ENCODE measurements around the gene WDR64.
"Not testable (repeated sequence)": the region's sequence is repeated elsewhere in the genome, so short reads cannot be mapped to it uniquely, and the experiment has no call there.

WDR64 gene

DNA sequence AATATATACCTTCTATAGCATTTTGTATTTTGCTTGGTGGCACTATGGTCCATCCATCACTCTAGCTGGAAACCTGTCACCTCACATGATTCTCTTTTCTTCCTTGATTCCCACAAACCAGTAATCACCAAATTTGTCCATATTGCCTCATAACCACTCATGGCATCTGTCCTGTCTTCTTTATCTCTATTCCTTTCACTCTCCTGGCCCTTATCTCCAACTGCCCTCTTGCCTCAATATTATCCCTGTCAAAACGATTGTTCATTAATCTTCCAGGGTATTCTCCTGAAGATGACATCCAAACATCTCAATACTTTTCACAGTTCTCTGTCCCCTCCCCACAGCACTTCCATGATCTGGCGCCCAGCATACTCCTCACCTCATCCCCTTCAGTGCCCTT, 46.1 kb downstream of the WDR64 start:
- DNase-seq (ENCODE audit: low read depth in 2 of 3, low spot score in 1 of 3), result no peak

GRCh38 chr1:241701483-241702295, 49.6 kb downstream of the WDR64 start:
- no peak for DNase-seq (ENCODE audit: low read depth in 2 of 3, low spot score in 1 of 3)

DNA sequence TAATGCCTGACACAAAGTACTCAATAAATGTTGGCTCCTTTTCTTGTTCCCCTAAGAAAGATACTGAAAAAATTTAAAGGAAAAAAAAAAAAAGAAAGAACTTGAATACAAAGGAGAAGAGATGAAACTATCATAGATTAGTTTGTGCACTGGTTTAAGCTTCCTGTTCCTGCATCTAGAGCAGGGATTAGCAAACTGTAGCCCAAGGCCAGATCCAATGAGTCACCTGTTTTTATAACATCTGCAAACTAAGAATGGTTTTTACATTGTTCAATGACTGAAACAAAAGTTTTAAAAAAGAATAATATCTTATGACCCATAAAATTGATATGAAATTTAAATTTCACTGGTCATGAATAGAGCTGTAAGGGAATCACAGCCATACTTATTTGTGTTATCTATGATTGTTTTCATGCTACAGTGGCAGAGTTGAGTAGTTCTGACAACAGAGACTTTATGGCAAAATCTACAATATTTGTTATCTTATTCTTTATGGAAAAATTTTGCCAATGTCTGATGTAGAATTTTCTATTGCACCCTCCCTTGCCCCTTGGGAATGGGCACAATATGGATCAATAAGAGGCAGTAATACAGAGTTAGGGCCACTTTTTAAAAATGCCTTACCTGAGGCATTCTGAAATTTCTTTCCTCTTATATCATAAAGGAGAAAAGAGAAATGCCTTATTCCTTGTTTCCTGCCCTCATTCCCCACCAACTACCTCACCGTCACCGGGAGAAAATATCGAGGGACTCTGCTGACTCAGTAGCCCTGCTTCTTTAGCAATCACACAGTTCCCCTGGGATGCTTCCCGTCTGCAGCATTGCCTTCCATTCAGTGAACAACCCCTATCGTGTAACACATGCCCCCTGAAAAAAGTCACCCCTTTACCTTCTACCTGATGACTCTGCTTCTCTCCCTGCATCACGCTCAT, 50.6 kb downstream of the WDR64 start:
- no peak for DNase-seq (ENCODE audit: low read depth in 2 of 3, low spot score in 1 of 3)

- DNase-seq (ENCODE audit: low read depth in 2 of 3, low spot score in 1 of 3), result not testable (repeated sequence)
Measured at GRCh38 chr1:241703739-241704138, 51.7 kb downstream of the WDR64 start.

- no peak for DNase-seq (ENCODE audit: low read depth in 2 of 3, low spot score in 1 of 3)
Measured at GRCh38 chr1:241706257-241706656, 54.2 kb downstream of the WDR64 start.

- DNase-seq (ENCODE audit: low read depth in 2 of 3, low spot score in 1 of 3), result no peak
Measured at GRCh38 chr1:241706967-241707366, 54.9 kb downstream of the WDR64 start.

DNA sequence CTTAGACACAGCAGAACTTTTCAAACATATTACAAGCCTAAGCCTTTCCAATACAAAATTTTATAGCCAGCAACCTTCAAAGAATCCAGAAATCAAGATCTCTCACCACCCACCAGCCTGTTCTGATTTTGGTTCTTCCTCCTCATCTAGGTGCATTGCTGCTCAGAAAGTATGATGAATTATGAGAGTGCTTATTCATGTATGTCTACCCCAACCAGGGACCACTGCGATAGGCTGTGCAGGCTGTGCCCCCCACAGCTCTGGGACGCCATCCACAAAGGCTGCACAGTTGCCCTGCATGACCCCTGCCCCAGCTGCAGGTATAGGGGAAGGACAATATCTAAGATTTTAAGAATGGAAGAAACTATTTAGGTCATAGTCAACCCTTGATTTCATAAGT, 55.4 kb downstream of the WDR64 start:
- DNase-seq (ENCODE audit: low read depth in 2 of 3, low spot score in 1 of 3), result no peak

DNA sequence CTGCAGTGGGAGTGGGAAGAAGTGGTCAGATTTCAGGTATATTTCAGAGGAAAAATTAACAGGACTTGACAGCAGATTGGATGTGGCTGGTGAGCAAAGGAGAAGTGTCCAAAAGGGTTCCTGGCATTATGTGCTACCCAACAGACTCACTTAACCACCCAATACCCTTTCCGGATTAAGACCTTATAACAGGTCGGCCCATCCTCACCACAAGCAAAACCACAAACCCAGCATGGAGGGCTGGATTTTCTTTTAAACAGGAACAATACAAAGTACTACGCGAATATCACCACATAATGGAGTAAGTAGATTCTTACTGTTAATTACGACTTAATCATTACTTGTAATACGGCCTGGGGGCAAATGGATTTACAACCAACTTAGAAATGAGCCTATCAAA, 59.2 kb downstream of the WDR64 start:
- no peak for DNase-seq (ENCODE audit: low read depth in 2 of 3, low spot score in 1 of 3)

GRCh38 chr1:241713316-241713715, 61.2 kb downstream of the WDR64 start:
- DNase-seq (ENCODE audit: low read depth in 2 of 3, low spot score in 1 of 3), result no peak

GRCh38 chr1:241714321-241715218, 62.5 kb downstream of the WDR64 start:
- DNase-seq (ENCODE audit: low read depth in 2 of 3, low spot score in 1 of 3), result no peak

- no peak for DNase-seq (ENCODE audit: low read depth in 2 of 3, low spot score in 1 of 3)
Measured at GRCh38 chr1:241715435-241715834, 63.4 kb downstream of the WDR64 start.

DNA sequence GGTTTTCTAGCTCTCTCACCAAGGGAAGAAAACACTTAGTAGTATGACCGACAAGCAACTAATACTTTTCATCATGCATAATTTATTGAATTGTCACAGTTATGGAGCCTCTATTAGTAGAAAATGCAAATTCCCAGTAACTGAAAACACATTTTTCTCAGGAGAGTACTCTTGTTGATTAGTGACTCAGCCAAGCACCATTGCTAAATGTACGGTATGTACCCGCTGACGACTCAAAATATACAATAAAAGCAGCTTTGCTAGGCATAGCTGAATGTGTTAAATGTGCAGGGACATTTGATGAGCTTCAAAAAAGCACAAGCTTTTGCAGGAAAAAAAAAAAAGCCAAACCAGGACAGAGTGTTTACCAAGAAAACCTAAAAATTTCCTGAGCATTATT, 63.9 kb downstream of the WDR64 start:
- no peak for DNase-seq (ENCODE audit: low read depth in 2 of 3, low spot score in 1 of 3)

DNA sequence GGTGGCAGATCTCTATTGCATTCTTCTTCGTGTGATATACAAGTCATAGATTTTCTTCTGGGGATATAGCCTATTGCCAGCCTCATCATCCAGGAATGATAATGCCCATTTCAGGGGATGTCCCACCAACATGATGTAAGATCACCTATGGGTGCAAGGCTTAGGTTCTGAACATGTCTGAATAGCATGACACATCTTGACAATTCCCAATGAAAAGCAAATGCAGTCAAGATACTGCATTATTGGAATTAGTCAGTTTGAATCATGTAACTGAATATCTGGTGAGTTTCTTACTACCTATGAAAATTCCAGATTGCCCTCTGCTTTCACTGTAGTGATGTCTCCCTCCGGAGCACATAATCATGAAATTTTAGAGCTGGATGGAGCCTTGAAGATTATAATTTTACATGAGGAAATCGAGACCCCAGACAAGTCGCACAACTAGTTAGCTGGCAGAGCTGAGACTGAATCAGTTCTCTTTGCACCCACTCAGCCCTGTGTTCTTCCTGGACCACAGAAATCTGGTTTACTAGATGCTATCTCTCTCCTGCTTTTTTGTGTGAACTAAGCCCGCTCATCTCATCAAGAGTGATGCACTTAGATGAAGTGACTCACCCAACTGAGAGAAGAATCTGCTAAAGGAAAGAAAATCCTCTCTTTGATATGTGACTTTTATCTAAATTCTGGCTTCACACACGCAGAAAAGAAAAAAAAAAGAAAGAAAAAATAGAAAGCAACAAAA, 65.0 kb downstream of the WDR64 start:
- DNase-seq (ENCODE audit: low read depth in 2 of 3, low spot score in 1 of 3), result peak in 2 of 3 donors; percentile 1 to 16

DNA sequence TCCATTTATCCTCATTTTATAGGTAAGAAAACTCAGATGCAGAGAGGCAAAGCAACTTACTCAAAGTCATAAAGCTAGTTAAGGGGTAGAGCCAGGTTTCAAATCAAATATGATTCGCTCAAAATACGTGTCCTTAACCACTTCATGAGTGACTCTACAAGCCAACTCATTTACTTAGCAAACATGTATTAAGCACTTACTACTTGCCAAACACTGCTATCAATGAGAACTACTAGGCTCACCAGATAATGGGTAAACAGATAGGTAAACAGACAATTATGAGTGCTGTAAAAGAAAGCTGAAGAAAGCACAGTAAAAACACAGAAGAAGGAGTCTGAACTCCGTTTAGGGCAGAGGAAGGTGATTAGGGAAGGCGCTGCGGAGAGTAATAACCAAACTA, 65.9 kb downstream of the WDR64 start:
- DNase-seq (ENCODE audit: low read depth in 2 of 3, low spot score in 1 of 3), result no peak

DNA sequence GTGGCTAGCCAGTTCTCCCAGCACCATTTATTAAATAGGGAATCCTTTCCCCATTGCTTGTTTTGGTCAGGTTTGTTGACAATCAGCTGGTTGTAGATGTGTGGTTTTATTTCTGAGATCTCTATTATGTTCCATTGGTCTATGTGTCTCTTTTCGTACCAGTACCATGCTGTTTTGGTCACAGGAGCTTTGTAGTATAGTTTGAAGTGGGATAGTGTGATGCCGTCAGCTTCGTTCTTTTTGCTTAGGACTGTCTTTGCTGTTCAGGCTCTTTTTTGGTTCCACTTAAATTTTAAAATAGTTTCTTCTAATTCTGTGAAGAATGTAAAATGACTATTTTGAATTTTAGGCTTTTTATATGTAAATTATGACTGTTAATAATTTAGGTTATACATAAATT, 68.9 kb downstream of the WDR64 start:
- DNase-seq (ENCODE audit: low read depth in 2 of 3, low spot score in 1 of 3), result no peak

- DNase-seq (ENCODE audit: low read depth in 2 of 3, low spot score in 1 of 3), result no peak
Measured at GRCh38 chr1:241722947-241723346, 70.9 kb downstream of the WDR64 start.

DNA sequence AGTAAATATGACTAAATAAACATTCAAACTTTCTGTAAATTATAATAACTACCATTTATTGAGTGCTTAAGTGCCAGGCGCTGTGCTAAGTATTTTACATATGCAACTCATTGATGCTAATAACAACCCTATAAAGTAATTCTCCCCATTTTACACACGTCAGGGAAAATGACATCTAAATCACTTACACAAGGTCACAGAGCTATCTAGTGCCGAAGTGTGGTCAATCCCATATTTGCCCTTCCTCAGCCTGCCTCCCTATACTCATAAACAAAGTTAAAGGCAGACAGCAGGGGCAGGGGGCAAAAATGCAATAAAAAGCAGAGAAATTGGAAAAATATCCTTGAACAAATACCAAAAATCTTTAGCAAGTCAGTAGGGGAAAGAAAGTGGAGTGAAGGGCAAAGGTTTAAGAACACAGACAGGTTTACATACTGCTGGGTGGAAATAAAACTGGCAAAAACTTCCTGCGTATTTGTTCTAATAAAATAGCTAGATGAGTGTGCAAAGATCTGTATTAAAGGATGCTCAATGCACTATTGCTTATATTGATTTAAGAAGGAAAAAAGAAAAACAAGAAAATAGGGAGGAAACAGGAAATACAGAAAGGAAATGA, 72.8 kb downstream of the WDR64 start:
- DNase-seq (ENCODE audit: low read depth in 2 of 3, low spot score in 1 of 3), result no peak

- DNase-seq (ENCODE audit: low read depth in 2 of 3, low spot score in 1 of 3), result no peak
Measured at GRCh38 chr1:241730031-241730430, 78.0 kb downstream of the WDR64 start.

GRCh38 chr1:241733899-241734298, 81.8 kb downstream of the WDR64 start:
- no peak for DNase-seq (ENCODE audit: low read depth in 2 of 3, low spot score in 1 of 3)

DNA sequence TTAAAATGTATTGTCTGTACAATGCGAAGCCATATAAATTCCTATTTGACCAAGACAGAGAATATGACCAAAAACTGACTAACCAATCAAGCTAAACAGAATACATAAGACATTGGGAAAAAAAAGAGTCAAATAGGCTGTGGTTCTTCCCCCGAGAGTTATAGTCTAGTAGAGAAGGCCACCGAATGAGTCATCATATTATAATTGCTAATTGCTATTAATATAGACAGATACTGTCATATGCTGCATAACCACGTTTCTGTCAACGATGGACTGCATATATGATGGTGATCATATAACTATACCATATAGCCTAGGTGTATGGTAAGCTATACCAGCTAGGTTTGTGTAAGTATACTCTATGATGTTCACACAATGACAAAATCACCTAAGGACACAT, 82.5 kb downstream of the WDR64 start:
- DNase-seq (ENCODE audit: low read depth in 2 of 3, low spot score in 1 of 3), result no peak

Measured in stimulated activated CD4-positive, alpha-beta T cell treated with anti-CD3 and anti-CD28 coated beads, Interleukin-12 subunit alpha, Interleukin-12 subunit beta, amount 100 ng/mL, for 48 hours (primary cell).